GM12892 (cell line): ENCODE results near the gene CEP41.
A peak's percentile ranks its signal among the peaks of the same experiment; 100 is the strongest.
"Not testable (repeated sequence)": the region's sequence is repeated elsewhere in the genome, so short reads cannot be mapped to it uniquely, and the experiment has no call there.

Experiments
- DNase-seq: peaks from one replicate; pipeline ENCODE4 v3.0.0; 2011; ENCODE audit not compliant: insufficient read length
- FAIRE-seq: peaks from 2 replicates; lab custom pipeline; 2011; peaks lifted over from hg19 to GRCh38; lab: Jason Lieb, UNC
- POLR2A ChIP-seq: IDR thresholded peaks from 2 replicates; pipeline ENCODE4 v1.6.1; 2011; ENCODE audit warnings: low read depth, low read length, control low read depth
- POLR2AphosphoS5 ChIP-seq: IDR thresholded peaks from 2 replicates; pipeline ENCODE4 v1.6.1; 2011; ENCODE audit warnings: low read depth, low read length, control low read depth
- TAF1 ChIP-seq: IDR thresholded peaks from 2 replicates; pipeline ENCODE4 v1.6.1; 2011; ENCODE audit warnings: low read depth, mild to moderate bottlenecking, control low read depth, low read length, borderline replicate concordance

Gene CEP41

DNA sequence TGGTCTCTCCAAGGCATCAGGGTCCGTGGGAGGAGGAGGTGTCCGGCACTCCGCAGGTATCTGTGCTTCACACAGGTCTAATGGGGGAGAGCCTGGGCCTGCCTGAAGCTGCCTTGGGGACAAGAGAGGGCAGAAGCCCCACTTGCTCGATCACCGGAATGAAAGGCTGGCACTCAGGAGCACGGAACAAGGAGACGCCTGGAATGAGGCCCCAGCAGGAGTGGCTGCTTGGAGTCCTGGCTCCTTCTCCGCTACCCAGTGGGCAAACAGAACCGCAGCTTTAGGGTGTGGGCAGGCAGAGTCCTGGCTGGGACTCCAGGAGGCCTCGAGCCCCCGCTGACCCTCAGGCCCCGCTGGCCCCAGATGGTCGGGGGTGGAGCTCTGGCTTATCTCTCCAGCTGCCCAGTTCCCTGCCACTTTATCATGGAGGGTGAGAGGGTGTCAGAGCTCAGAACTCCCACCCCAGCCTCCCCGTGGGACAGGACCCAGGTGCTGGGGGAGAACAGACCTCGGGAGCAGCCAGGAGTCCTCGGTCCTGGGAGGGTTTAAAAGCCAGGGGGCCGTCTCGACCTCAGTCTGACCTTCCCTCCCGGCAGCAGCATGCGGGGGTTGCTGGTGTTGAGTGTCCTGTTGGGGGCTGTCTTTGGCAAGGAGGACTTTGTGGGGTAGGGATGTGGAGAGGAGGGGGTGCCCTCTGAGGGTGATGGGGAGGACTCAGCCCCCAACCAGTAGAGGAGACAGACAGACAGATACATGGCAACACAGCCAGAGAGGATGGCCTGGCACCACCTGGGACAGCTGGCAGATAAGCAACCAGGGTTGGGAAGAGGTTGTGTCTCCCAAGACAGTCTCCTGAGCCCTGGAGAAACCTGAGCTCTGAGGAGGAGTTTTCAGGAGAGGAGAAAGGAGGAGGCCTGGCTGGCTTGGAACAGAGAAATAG lies 60.6 kb downstream of the CEP41 start, which contains the start of gene CPA1:
TSS of gene CPA1 (plus strand) at position 574 of the 940 bp plus-strand sequence. CDS start at position 601, 27 bp downstream.
- no peak for DNase-seq
- FAIRE-seq: peak; percentile 5
- TF ChIP-seq TAF1: no peak
- no peak for TF ChIP-seq POLR2AphosphoS5
- TF ChIP-seq POLR2A: no peak

GRCh38 chr7:130379532-130379920 lies 61.3 kb downstream of the CEP41 start:
- TF ChIP-seq TAF1 (no peak), POLR2AphosphoS5 (no peak), POLR2A (no peak)
- DNase-seq (no peak), FAIRE-seq (no peak)

- no peak for DNase-seq
- no peak for TF ChIP-seq POLR2A
- no peak for TF ChIP-seq TAF1
- TF ChIP-seq POLR2AphosphoS5: no peak
- FAIRE-seq: no peak
Measured at GRCh38 chr7:130379019-130379418, 61.8 kb downstream of the CEP41 start.

GRCh38 chr7:130377178-130377577 lies 63.6 kb downstream of the CEP41 start:
- no peak for FAIRE-seq
- TF ChIP-seq TAF1 (no peak), POLR2A (no peak), POLR2AphosphoS5 (no peak)
- no peak for DNase-seq

DNA sequence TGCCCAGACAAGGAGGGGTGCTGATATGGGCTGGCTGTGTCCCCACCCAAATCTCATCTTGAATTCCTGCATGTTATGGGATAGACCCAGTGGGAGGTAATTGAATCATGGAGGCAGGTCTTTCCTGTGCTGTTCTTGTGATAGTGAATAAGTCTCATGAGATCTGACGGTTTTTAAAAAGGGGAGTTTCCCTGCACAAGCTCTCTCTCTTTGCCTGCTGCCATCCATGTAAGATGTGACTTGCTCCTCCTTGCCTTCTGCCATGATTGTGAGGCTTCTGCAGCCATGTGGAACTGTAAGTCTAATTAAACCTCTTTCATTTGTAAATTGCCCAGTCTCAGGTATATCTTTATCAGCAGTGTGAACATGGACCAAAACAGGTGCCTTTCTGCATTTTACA lies 64.4 kb downstream of the CEP41 start:
- DNase-seq, FAIRE-seq: not testable (repeated sequence)

DNA sequence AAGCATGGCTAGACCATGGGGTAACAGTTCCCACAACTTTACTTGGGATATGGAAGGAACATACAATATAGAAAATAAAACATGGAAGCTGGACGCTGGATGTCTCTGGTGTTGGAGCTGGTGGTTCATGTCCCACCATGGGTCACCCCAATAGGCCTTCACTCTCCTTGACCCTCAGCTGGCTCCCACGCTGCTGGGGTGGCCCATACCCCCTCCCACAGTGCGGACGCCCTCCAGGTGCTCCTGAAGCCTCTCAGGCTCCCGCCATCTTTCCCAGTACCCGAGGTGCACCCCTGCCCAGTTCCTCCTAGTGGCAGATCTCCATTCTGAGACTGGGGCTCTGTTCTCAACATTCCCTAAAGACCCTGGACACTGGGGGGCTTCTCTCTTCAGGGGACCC lies 66.3 kb downstream of the CEP41 start:
- no peak for FAIRE-seq
- TF ChIP-seq POLR2A (no peak), POLR2AphosphoS5 (no peak), TAF1 (no peak)

GRCh38 chr7:130372402-130373165 lies 68.2 kb downstream of the CEP41 start:
- DNase-seq: no peak
- no peak for FAIRE-seq
- no peak for TF ChIP-seq TAF1
- TF ChIP-seq POLR2A: no peak
- no peak for TF ChIP-seq POLR2AphosphoS5

More for the DNA sequence above, 66.3 kb downstream of the CEP41 start:
- no peak for DNase-seq

GRCh38 chr7:130371046-130371445 lies 69.8 kb downstream of the CEP41 start:
- DNase-seq (no peak), FAIRE-seq (no peak)
- TF ChIP-seq POLR2A (no peak), TAF1 (no peak), POLR2AphosphoS5 (no peak)

- FAIRE-seq (no peak), DNase-seq (no peak)
- TF ChIP-seq TAF1: no peak
- TF ChIP-seq POLR2A: no peak
- no peak for TF ChIP-seq POLR2AphosphoS5
Measured at GRCh38 chr7:130369831-130370550, 70.8 kb downstream of the CEP41 start.

- no peak for TF ChIP-seq POLR2AphosphoS5
- peak; percentile 17 for FAIRE-seq
- DNase-seq: no peak
Measured at GRCh38 chr7:130369110-130369711, 71.6 kb downstream of the CEP41 start.
